Aorta (tissue), 5 donors: ENCODE results near the gene DLGAP3. TPM values are rescaled to one million over a fixed set of nuclear protein-coding genes. Genes with fewer than 3 reads are reported as not detected.
A peak's percentile ranks its signal among the peaks of the same experiment; 100 is the strongest.
"Not testable (repeated sequence)": the region's sequence is repeated elsewhere in the genome, so short reads cannot be mapped to it uniquely, and the experiment has no call there.

Experiments used
- ATAC-seq: fragments of 200-7000 bp; cut with Tn5 transposase; one replicate; pipeline ENCODE4 v1.9.1; 2022; ENCODE audit warnings: moderate library complexity; ENCODE audit not compliant: low FRiP score
- DNase-seq, 2 donors: peaks; one replicate each; pipeline ENCODE4 v3.0.0-alpha.2; 2020
- H3K27ac ChIP-seq, 2 donors: one replicate each; pipeline ENCODE4 v1.5.1; 2013; ENCODE audit warnings: low read length in 2 of 2, mild to moderate bottlenecking in 2 of 2, moderate library complexity in 2 of 2, control low read depth in 1 of 2, inconsistent platforms in 1 of 2, low read depth in 1 of 2
- H3K27me3 ChIP-seq, 2 donors: one replicate each; pipeline ENCODE4 v1.6.1; 2013; ENCODE audit warnings: control low read depth in 1 of 2, low read length in 1 of 2, mild to moderate bottlenecking in 1 of 2, moderate library complexity in 1 of 2; ENCODE audit not compliant: insufficient read depth in 2 of 2, control insufficient read depth in 1 of 2
- H3K36me3 ChIP-seq, 2 donors: one replicate each; pipeline ENCODE4 v1.6.1; 2013; ENCODE audit warnings: control low read depth in 1 of 2, low read length in 1 of 2, mild to moderate bottlenecking in 1 of 2; ENCODE audit not compliant: insufficient read depth in 2 of 2, control insufficient read depth in 1 of 2
- H3K4me1 ChIP-seq, 2 donors: one replicate each; pipeline ENCODE4 v1.6.1; 2013; ENCODE audit warnings: low read length in 2 of 2, control low read depth in 1 of 2, mild to moderate bottlenecking in 1 of 2, moderate library complexity in 1 of 2; ENCODE audit not compliant: insufficient read depth in 2 of 2, control insufficient read depth in 1 of 2
- H3K4me3 ChIP-seq, 2 donors: one replicate each; pipeline ENCODE4 v1.5.1; 2013; ENCODE audit warnings: low read length in 2 of 2, control low read depth in 1 of 2, mild to moderate bottlenecking in 1 of 2
- H3K9me3 ChIP-seq: one replicate; pipeline ENCODE4 v1.6.1; 2013; ENCODE audit warnings: mild to moderate bottlenecking, low read length; ENCODE audit not compliant: control insufficient read depth
- WGBS, 2 donors: extraction: QIAGEN DNeasy Blood & Tissue Kit; methylation state at CpG; one replicate each; pipeline ENCODE4 v1.1.7; 2013; 5-methylcytosine and 5-hydroxymethylcytosine counted together
- intact Hi-C, 2 donors: fragments of 100-400 bp; cut with DNase I; formaldehyde crosslinking; loops; one replicate each; pipeline versions ENCODE4 v1.14.2 to v1.15.0; 2022
- polyA plus RNA-seq, 2 donors: library from polyadenylated mRNA; stranded (reverse); fragments of 200-250 nt; gene quantifications; one replicate each; pipeline ENCODE4 v1.2.3, GENCODE V29; 2013
- total RNA-seq, 2 donors: library from RNA; stranded (reverse); fragmentation: NEBNext Ultra II Directional; extraction: Animal tissue kit (Norgen Biotek cat#: 25700); gene quantifications; one replicate each; pipeline ENCODE4 v1.2.1, GENCODE V29; 2021
- donor health status: healthy with polysubstance abuse.
- donor health status: Bipolar disorder and iron deficiency.
- donor health status: DM: no; HTN: no; CAD: no.
- donor health status: DM: no; HTN: no; CAD: no.
- donor health status: DM: yes; HTN: yes; CAD: no.

DLGAP3 gene
- total and polyA plus RNA-seq, 4 donors = 0.10 to 0.36 (median 0.19) TPM; not detected in 1

- Histone ChIP-seq H3K9me3 (no peaks in the 10 kb centered on the region), H3K27ac (no peak overlapping the region), H3K27me3 (no peaks in the 10 kb centered on the region), H3K36me3 (no peaks in the 10 kb centered on the region), H3K4me3 (no peak overlapping the region), H3K4me1 (peaks cover 2 to 4% of the 10 kb centered on the region in 2 donors)
- ATAC-seq (no peak), DNase-seq (no peak)
- intact Hi-C loops = no loop called here
- WGBS, 2 donors = 56 to 60% methylated on average over 6 of the region's 6 CpGs
Measured at GRCh38 chr1:34831721-34832246, 97.7 kb downstream of the DLGAP3 start.

GRCh38 chr1:34829250-34829649 is 100.2 kb downstream of the DLGAP3 start:
- 4 to 12% methylated on average over 3 of the region's 3 CpGs for WGBS, 2 donors
- DNase-seq (no peak), ATAC-seq (peak; percentile 58)
- no peaks in the 10 kb centered on the region for H3K9me3 ChIP-seq
- H3K27me3 ChIP-seq = no peaks in the 10 kb centered on the region
- H3K27ac ChIP-seq = peak overlapping the region in 1 of 2 donors; percentile 73
- no peaks in the 10 kb centered on the region for H3K36me3 ChIP-seq
- H3K4me1 ChIP-seq = peaks cover 4 to 5% of the 10 kb centered on the region in 2 donors
- intact Hi-C loops = no loop called here
- H3K4me3 ChIP-seq = no peak overlapping the region

- H3K27me3 ChIP-seq = no peaks in the 10 kb centered on the region
- no peaks in the 10 kb centered on the region for H3K9me3 ChIP-seq
- 63 to 68% methylated on average over 2 of the region's 2 CpGs for WGBS, 2 donors
- H3K27ac ChIP-seq = peak overlapping the region in 1 of 2 donors; percentile 1
- H3K4me3 ChIP-seq = no peak overlapping the region
- intact Hi-C loops = no loop called here
- ATAC-seq (no peak), DNase-seq (no peak)
- H3K36me3 ChIP-seq = no peaks in the 10 kb centered on the region
- peaks cover 4 to 5% of the 10 kb centered on the region in 2 donors for H3K4me1 ChIP-seq
Measured at GRCh38 chr1:34828611-34829010, 100.8 kb downstream of the DLGAP3 start.

DNA sequence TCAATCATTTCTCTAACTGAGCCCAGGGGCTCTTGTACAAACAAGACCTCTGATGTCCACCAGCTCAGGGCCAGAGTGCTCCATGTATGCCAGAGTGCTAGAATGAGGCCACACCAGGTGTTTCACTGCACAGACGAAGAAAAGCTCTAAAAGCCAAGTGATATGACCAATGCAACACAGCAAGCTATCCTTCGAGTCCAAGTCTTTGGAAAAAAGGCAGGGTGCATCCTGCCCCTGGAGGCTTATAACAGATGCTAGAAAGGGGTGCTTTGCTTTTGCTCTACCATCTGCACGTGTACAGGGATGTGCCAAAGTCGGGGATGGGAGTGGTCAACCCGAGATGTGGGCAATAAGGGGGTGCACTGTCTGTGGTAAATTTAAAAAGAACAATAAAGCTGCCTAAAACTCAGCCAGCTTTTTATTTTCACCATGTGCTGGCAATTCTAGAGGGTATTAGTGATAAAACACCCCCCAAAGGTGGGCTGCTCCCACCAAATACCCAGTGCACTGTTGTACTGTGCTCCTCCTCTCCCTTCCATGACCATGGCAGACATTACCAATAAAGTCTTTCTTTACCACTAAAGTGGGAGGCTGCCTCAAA is 102.0 kb downstream of the DLGAP3 start:
- DNase-seq = no peak
- peaks cover 4 to 5% of the 10 kb centered on the region in 2 donors for H3K4me1 ChIP-seq
- no peak overlapping the region for H3K4me3 ChIP-seq
- WGBS, 2 donors = 72 to 78% methylated on average over 5 of the region's 5 CpGs
- intact Hi-C loops = no loop called here
- no peaks in the 10 kb centered on the region for H3K36me3 ChIP-seq
- no peaks in the 10 kb centered on the region for H3K27me3 ChIP-seq
- no peak overlapping the region for H3K27ac ChIP-seq
- no peaks in the 10 kb centered on the region for H3K9me3 ChIP-seq
- ATAC-seq = no peak

GRCh38 chr1:34825455-34826091 is 103.9 kb downstream of the DLGAP3 start:
- H3K4me1 ChIP-seq = peaks cover 4 to 5% of the 10 kb centered on the region in 2 donors
- H3K36me3 ChIP-seq = no peaks in the 10 kb centered on the region
- WGBS, 2 donors = 1 to 6% methylated on average over 11 of the region's 11 CpGs
- no peak overlapping the region for H3K4me3 ChIP-seq
- DNase-seq (no peak), ATAC-seq (peak; percentile 87)
- no peaks in the 10 kb centered on the region for H3K9me3 ChIP-seq
- H3K27ac ChIP-seq = peak overlapping the region; percentile 60 to 68
- intact Hi-C loops = no loop called here
- no peaks in the 10 kb centered on the region for H3K27me3 ChIP-seq

DNA sequence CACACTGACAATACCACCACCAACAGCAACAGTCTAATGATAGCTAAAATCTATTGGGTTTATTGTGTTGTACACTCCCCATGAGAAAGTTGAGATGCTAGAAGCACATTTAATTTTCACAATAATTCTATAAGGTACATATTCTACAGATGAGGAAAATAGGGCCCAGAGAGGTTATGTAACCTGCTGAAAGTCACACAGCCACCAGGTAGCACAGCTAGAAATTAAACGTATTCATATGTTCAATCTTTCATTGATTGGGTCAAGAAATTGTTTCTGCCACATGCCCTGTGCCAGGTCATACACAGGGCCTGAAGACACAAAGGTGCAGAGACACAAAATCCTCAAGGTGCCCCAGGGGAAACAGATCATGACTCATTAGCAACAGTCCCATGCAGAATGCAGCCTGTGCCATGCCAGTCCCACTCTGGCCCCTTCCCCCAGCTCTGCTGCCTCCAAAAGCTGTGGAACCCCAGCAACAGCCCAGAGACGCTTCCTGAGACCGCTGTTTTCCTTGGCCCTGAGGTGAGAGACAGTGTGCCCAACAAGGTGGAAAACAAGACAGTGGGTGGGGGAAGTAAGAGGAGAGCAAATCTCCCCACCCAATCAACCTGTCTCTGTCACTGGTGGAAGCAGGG is 104.5 kb downstream of the DLGAP3 start:
- intact Hi-C loops = no loop called here
- 22 to 25% methylated on average over 3 of the region's 3 CpGs for WGBS, 2 donors
- ATAC-seq = peak; percentile 12
- no peak for DNase-seq
- H3K4me1 ChIP-seq = peaks cover 2 to 5% of the 10 kb centered on the region in 2 donors
- peak overlapping the region; percentile 60 to 68 for H3K27ac ChIP-seq
- no peaks in the 10 kb centered on the region for H3K9me3 ChIP-seq
- H3K4me3 ChIP-seq = no peak overlapping the region
- no peaks in the 10 kb centered on the region for H3K36me3 ChIP-seq
- no peaks in the 10 kb centered on the region for H3K27me3 ChIP-seq

GRCh38 chr1:34822202-34822601 is 107.2 kb downstream of the DLGAP3 start:
- no peaks in the 10 kb centered on the region for H3K9me3 ChIP-seq
- H3K27me3 ChIP-seq = no peaks in the 10 kb centered on the region
- intact Hi-C loops = no loop called here
- DNase-seq (no peak), ATAC-seq (no peak)
- 66 to 67% methylated on average over 3 of the region's 3 CpGs for WGBS, 2 donors
- peaks cover 0 to 3% of the 10 kb centered on the region in 2 donors for H3K4me1 ChIP-seq
- no peak overlapping the region for H3K4me3 ChIP-seq
- H3K36me3 ChIP-seq = no peaks in the 10 kb centered on the region
- H3K27ac ChIP-seq = no peak overlapping the region

- H3K27ac ChIP-seq, H3K4me1 ChIP-seq, H3K36me3 ChIP-seq, ATAC-seq, H3K9me3 ChIP-seq, H3K4me3 ChIP-seq, DNase-seq, H3K27me3 ChIP-seq, intact Hi-C loops: not testable (repeated sequence)
- WGBS, 2 donors = 95 to 97% methylated on average over 2 of the region's 2 CpGs
Measured at GRCh38 chr1:34818862-34819261, 110.6 kb downstream of the DLGAP3 start.
